Measurements from ENCODE around the gene MDC1.
A peak's percentile ranks its signal among the peaks of the same experiment; 100 is the strongest.
"Not testable (repeated sequence)": the region's sequence is repeated elsewhere in the genome, so short reads cannot be mapped to it uniquely, and the experiment has no call there.

MDC1 gene

GRCh38 chr6:30725713-30726505 lies 8.8 kb upstream of the MDC1 start:
- DNase-seq (ENCODE audit: low read depth, low spot score) = peak; percentile 54

GRCh38 chr6:30724906-30725667 lies 8.0 kb upstream of the MDC1 start:
- DNase-seq (ENCODE audit: low read depth, low spot score) = peak; percentile 13

GRCh38 chr6:30723843-30724741 lies 7.0 kb upstream of the MDC1 start:
- not testable (repeated sequence) for DNase-seq (ENCODE audit: low read depth, low spot score)

GRCh38 chr6:30723159-30723842 lies 6.2 kb upstream of the MDC1 start:
- DNase-seq (ENCODE audit: low read depth, low spot score) = not testable (repeated sequence)

GRCh38 chr6:30722280-30723112 lies 5.4 kb upstream of the MDC1 start:
- DNase-seq (ENCODE audit: low read depth, low spot score) = peak; percentile 88

GRCh38 chr6:30722025-30722279 lies 4.9 kb upstream of the MDC1 start:
- peak; percentile 38 for DNase-seq (ENCODE audit: low read depth, low spot score)

GRCh38 chr6:30721198-30722024 lies 4.3 kb upstream of the MDC1 start:
- peak; percentile 98 for DNase-seq (ENCODE audit: low read depth, low spot score)

- peak; percentile 55 for DNase-seq (ENCODE audit: low read depth, low spot score)
These were observed 3.7 kb upstream of the MDC1 start for GRCh38 chr6:30720738-30721197.

- peak; percentile 99 for DNase-seq (ENCODE audit: low read depth, low spot score)
These were observed 3.0 kb upstream of the MDC1 start, which contains the start of gene TUBB for GRCh38 chr6:30719791-30720737. TSS of gene TUBB (plus strand) at chr6:30720352. CDS start at chr6:30720507, 155 bp downstream.

GRCh38 chr6:30719356-30719755 lies 2.3 kb upstream of the MDC1 start:
- DNase-seq (ENCODE audit: low read depth, low spot score) = peak; percentile 51

- not testable (repeated sequence) for DNase-seq (ENCODE audit: low read depth, low spot score)
These were observed 1.0 kb upstream of the MDC1 start for GRCh38 chr6:30717845-30718720.

- DNase-seq (ENCODE audit: low read depth, low spot score) = no peak
These were observed 277 bp downstream of the MDC1 start for GRCh38 chr6:30716879-30717128.

- no peak for DNase-seq (ENCODE audit: low read depth, low spot score)
These were observed 2.8 kb downstream of the MDC1 start for GRCh38 chr6:30714263-30714662.

- DNase-seq (ENCODE audit: low read depth, low spot score) = no peak
These were observed 4.6 kb downstream of the MDC1 start for GRCh38 chr6:30712441-30712945.

GRCh38 chr6:30711758-30712380 lies 5.2 kb downstream of the MDC1 start:
- no peak for DNase-seq (ENCODE audit: low read depth, low spot score)

- no peak for DNase-seq (ENCODE audit: low read depth, low spot score)
These were observed 7.8 kb downstream of the MDC1 start for GRCh38 chr6:30709101-30709868.
